Midbrain (tissue), 1 donor: ENCODE results near the gene HHLA2.

Experiments
- DNase-seq: peaks from one replicate; lab custom pipeline; 2025; lab: John Stamatoyannopoulos, UW

HHLA2 gene

DNA sequence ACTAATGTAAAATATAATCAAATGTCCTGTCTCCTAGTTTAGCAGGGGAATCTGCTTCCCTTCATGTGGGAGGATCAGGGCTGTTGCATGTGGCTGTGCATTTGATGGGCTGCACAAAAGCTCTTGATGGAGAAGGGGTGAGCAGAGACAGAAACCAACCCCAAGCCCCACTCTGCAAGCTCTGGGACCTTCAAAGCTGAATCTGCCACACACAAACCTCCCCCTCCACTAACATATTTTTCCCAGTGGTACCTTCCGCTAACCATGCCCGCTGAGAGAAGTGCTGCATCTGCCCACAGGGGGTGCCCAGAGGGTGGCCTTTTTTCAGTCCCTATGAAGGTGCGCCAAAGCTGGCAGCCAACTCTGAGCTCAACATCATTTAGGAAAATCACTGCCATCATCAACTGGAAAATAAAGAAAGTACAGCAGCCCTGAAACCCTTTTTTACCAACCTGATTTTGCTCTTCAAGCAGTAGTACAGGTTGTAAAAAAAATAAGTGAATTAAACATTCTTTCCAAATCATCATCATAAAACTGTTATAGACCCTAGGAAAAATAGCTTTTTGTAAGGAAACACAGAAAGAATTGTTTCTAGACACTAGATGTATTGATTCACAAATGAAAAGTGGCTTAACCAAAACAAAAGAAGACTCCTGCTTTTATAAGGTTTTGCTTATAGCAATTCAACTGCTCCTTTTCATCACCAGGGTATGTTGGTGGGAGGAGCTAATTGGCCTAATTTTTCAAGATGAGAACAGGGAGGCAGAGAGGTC, 97.0 kb downstream of the HHLA2 start:
- DNase-seq = no peak

DNA sequence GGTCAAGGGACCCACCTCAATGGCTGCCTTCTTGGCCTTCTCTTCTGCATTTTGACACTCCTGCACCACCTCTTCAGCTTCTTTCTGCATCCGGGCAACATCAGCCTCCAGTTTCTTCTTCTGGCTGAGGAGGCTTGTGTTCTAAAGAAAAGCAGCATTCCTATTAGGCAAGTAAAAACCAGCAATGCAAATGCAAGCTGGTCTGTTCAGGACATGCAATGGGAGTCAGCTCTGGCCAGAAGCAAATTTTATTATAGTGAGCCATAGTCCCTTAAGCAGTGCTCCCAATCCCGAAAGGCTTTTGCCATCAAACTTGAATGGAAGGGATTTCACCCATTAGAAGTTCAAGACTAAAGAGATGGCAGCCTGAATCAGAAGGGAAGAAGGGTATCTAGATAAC, 97.7 kb downstream of the HHLA2 start:
- no peak for DNase-seq

DNA sequence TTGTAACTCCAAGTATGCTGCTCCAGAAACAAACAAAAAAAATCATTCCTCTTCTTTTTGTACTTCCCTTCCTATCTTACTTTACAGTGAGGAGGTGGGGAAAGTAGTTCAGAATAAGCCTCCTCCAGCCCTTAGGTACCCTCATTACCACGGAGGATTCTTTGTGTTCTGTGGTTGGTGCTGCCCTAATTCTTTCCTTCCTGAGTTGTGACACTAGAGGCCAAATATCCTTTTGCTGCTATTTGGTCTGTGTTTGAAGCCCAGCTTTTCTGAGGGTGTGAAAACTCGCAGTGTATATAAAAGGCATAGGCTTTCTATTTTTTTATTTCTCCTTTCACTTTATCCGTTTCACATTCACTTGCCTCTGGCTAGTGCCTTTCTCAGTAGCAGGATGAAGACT, 98.2 kb downstream of the HHLA2 start:
- no peak for DNase-seq

DNA sequence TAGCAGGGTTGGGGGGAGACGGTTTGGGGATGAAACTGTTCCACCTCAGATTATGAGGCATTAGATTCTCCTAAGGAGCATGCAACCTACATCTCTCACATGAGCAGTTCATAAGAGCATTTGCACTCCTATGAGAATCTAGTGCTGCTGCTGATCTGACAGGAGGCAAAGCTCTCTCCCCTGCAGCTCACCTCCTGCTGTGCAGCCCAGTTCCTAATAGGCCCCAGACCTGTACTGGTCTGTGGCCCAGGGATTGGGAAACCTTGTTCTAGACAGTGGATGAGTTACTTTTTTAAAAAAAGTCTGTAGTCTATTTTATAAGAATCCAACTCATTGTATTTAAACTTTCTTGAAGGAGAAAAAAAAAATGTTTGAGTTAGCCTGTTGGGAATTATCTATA, 100.0 kb downstream of the HHLA2 start:
- DNase-seq = no peak

DNA sequence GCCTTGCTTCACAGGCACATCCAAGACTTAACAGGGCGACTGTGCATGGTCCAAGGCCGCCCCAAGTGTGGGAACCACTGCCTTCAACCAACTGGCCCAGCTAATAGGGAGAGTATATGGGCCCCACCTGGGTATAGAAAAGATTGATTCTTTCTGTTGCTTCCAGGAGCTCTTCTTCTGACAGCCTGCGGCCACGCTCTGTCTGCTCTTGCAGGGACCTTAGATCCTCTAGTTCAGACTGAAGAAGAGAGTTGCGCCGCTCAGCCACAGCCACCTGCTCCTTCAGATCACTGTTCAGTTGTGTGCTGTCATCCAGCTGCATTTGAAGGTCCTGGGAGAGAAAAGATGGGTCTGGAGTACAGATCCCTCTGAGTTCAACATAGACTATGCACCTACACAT, 102.2 kb downstream of the HHLA2 start:
- no peak for DNase-seq

DNA sequence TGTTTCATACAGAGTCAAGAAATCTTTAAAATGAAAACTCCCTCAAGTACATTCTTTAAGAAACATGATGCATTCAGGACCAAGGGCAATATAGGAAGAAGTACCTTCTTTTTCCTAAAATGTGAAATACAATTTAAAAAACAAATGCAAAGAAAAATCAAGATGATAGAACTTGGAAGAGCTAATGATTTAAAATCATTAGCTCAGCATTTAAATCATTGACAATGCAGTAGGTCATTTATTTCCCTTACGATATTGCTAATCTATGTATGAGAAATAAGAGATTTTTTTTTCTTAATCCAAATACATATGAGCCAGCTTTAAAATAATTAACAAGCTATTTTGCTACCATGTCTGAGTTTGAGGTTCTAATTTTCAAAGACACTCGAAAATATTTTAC, 105.5 kb downstream of the HHLA2 start:
- no peak for DNase-seq

DNA sequence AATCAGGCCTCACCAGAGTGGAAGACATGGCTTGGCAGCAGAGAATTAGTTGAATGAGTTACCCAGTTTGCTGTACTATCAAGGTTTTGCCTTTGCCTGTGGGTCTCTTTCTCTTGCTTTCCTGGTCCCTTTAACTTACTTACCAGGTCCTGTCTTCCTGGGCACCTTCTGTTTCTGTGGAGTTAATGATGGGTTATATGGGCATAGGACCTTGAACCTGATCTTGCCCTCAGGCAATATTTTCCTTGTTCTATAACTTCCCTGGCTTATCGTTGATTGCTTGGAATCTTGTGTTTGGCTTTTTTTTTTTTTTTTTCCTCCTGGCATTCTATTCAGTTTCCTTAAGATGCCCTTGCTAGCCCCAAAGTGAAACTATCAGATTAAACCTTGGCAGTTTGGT, 106.8 kb downstream of the HHLA2 start:
- DNase-seq = no peak

DNA sequence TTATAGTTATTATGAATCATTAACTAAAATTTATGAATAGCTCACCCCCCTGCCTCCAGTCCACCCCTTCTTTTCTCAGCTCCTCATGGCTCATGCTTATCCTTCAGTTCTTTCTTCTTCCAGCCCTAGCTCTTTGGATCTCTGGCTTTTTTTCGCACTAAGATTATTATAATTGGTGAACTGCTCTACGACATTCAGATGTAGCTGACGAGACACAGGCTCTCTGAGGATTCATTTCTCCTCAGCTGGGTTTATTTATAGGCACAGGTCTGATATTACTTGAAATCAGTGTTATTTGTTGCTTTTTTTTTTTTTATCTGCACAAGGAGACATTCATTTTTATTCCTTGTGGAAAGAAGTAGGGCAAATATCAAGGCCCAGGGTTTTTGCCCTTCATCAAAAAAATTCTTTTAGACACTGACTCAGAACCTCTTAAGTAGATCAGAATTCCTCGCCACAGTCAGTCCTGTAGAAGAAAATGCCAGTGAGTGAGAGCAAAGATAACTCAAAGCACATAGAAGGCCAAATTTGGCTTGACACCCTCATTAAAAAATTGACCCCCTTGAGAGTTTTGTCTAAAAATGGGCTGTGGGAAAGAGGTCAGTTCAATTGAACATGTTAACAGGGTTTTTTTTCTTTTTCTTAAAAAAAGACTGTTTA, 107.5 kb downstream of the HHLA2 start:
- no peak for DNase-seq

DNA sequence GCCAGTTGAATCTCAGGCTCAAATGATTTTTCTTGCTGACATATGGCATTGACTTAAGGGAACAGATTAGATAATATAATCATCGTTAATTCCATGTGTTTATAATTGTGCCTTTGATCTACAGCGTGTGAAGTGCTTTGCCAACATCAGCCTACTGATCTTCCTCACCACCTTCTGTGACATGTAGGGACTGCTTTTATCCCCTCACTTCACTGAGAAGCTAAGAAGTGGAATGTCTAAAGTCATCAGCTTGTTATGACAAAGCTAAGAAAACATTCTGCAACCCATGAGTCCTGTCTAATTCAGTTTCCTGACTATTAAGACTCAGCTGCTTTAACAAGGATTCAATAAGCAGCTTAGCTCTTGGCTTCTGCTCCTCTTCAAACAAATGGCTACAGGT, 108.0 kb downstream of the HHLA2 start:
- no peak for DNase-seq

DNA sequence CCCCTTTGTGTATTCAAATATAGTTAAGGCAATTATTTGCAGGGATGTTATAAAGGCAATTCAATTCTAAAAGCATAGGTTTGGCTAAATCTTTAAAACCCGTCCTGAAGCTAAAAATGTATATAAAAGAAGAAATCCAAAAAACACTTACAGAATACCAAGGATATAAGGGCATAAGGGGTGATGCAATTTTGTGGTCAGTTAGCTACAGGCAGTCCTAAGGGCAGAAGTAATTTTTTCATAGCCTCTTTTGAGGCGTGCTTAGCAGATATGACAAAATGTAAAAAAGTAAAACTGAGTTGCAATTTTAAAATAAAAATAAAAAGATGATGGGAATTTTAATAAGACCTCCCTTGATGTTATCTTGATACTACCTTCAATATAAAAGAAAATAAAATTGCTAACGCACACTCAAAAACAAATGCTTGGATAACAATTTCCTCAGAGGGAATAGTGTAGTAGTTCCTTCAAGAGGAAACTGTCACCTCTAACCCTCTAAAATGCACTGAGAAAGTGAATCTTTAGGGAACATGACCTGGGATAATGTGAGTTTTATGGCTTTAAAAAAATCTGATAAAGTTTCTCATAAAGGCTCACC, 109.8 kb downstream of the HHLA2 start:
- no peak for DNase-seq

DNA sequence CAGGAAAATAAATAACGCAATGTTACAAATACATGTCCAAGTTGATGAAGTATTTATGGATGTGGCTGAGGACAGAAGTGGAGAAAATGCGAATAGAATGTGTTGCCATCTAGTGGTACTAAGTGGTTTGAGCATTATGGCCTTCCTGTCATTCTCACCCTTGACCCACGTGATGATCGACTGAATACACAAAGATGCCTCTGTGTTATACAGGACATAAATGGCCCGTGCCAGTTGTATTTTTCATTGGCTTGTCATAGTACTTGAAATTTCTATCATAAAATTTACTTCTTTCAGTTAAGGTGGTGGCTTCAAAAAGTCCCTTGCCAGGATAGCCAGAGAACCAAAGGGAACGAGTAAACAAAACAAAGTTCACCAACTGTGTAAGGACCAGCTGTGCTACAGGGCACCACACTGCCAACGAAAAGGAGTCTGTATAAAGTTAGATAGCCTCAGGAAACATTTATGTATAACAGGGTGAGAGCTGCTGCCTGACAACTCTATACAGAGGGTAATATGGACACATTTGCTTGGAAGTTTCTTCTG, 110.4 kb downstream of the HHLA2 start:
- peak; percentile 59 for DNase-seq

DNA sequence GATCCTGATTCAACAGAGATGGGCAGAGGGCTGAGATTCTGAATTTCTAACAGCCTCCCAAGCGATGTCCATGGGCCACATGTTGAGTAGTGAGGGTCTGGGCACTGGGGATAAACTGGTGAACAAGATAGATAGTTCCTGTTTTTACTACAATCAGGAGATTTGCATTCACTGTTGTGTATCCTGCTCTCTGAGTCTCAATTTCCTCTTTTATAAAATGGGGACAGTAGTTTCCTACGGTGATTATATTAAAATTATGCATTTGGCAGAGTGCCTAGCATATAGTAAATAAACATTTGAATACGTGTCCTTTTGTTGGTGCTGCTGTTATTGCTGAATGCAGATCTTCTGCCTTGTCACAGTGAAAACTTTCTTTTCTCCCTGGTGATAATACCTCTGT, 111.5 kb downstream of the HHLA2 start:
- DNase-seq = no peak

DNA sequence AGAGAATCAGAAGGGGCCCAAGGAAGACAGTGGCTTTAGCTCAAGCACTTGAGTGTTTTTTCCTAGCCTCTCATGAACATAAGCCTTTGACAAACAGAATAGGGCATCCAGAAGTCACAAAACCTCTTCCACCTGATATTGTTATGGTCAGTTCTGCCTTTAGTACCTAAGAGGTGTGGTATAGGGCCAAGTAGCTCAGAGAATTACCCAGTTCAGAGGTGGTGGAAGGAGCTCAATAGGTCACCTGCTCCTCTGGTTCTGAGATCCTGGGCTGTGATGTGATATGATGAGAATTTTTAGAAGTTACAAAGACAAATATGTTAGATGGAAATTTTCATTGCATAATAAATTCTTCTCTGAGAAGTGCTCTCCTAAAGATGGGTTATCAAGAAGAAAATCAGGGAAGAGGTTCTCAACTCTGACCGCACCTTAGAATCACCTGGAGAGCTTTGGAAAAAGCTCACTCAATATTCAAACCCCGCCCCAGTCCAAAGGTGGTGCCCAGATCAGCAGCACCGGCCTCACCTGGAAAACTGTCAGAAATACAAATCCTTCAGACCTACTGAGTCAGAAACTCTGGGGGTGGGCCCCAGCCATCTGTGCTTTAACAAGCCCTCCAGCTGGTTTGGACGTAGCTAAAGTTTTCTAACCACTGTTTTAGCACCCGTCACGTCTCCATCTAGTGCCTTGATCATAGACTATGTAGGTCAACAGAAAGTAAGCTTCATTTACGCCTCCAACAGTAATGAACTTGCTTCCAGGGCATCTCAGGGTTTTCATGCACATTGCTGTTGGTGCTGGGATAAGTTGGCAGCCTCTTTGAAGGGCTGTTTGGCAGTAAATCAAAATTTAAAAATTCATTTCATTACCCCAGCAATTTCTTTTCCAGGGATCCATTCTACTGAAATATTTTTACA, 112.8 kb downstream of the HHLA2 start:
- no peak for DNase-seq

DNA sequence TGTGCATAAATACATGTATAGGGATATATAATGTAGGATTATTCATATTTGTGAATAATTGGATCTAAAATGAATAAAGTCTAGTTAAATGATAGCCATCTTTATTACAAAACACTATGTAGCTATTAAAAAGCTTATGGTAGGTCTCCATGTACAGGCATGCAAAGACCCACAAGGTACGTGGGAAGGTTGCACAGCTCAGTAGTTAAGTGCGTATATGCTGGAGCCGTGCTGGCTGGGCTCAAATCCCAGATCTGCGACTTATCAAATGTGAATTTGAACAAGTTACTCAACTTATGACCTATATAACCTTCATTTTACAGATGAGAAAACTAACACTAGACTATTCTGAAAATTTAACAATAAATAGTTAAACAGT, 113.4 kb downstream of the HHLA2 start:
- no peak for DNase-seq

DNA sequence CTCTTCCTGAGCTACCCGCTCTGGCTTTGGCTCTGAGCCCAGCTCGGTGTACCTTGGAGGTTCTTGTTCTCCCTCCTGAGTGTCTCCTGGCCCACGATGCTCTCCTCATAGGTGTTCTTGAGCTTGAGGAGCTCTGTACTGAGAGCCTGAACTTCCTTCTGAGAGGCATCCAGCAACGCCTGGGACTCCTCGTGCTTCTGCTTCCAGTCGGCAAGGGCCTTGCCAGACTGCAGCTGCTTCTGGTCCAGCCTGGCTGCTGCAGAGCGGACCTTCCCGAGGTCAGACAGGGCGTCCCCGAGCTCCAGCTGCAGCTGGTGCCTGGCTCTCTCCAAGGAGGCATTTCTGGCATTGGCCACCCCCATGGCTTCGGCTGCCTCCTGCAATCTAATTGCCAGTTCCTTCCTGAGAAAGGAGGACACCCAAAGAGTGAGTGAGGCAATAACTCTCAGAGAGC, 114.2 kb downstream of the HHLA2 start:
- DNase-seq = no peak

DNA sequence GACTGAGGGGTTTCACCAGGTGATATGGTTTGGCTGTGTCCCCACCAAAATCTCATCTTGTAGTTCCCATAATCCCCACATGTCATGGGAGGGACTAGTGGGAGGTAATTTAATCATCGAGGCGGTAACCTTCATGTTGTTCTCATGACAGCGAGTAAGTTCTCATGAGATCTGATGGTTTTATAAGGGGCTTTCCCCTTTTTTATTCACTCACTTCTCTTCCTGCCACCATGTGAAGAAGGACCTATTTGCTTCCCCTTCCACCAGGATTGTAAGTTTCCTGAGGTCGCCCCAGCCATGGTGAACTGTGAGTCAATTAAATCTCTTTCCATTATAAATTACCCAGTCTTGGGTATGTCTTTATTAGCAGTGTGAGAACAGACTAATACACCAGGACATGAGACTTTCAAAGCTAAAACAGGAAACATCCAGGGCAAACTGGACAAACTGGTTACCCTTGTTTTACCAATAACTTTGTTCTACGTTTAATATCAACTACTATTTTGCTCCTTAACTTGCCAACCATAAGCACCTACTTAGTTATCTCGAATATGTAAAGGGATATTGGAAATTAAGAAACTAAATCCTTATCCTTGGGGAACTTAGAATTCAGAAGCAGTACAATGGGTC, 115.9 kb downstream of the HHLA2 start:
- no peak for DNase-seq

DNA sequence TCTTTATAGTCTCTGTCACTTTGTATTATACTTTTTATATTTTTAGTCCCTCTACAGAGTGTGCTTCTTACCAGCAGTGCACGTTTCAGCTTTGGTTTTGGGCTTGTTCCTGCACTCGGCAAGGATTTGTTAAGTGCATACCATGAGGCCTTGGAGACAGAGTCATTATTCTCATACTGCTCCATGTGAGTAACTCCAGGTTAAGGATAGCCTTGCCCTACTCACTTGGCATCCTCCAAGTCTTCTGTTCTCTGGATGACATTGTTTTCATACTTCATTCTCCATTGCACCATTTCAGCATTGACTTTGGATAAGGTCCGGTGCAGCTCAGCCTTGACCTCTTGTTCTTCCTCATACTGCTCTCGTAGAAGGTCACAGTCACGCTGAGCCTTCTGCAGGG, 117.7 kb downstream of the HHLA2 start:
- no peak for DNase-seq

DNA sequence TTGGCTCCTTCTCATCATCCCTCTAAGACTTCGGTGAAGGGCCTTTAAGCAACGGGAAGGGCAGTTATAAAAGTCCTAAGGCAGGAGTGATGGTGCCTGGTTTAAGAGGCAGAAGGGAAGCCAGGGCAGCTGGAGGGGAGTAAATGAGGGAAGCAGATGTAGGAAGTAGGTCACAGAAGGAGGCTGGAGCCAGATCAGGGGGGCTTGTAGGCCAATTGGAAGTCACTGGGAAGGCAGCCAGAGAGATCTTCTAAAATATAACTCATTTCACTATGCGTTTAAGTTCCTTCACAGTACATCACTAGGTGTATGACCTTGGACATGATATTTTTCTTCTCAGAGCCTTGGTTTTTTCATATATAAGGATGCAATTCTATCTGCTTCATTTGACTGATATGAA, 119.3 kb downstream of the HHLA2 start:
- no peak for DNase-seq

DNA sequence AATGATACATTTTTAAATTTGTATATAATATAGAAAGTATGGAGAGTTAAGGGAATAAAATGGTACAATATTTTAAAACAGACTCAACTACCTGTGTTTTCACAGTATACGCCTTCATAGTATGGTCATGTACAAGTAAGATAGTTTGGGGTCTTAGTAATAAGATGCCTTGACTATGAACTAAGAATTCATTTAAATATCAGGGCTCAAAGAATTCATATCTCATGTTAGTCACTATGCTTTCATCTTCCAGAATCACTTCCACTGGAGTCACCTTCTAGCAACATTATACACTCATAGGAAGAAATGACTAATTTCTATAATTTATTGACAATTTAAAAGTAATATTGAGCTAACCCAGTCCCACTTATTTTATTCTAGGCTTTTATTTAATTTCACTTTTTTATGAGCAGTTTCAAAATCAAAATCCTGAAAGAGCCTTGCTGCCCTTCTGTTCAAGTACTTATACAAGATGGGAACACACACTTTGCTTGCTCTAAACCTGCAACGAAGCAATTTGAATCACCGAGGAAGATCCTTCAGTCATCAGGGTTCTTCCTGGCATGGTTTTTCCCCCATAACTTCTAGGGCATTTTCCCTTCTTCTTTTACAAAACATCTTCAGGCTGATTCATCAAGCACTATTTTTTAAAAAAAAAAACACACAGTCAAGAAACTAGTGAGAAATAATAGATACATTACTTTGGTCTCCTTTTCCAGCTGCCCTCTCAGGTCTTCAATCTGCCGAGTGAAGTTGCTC, 119.9 kb downstream of the HHLA2 start:
- no peak for DNase-seq

DNA sequence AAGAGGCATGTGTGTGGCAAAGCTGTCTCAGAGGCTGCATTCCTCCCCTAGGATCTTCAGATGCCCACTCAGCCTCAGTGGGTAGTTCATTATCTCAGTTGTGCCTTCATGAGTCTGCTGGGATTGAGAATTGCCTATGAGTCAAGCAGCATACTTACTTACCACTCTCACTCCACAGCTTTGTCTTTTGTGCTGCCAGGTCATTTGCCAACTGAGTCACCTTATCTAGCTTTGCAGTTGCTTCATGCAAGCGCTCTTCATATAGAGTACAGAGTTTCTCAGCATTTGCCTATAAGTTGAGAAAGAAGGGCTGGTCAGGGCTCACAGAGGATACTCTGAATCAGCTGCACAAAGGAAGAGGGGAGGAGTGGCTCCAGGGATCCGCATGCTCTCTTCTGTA, 124.6 kb downstream of the HHLA2 start:
- no peak for DNase-seq
